SK-N-SH treated with all-trans-retinoic acid at 6 μM for 48 hours (cell line): ENCODE data around the gene MAGEB4.

ENCODE experiments used
- PATZ1 ChIP-seq: fragments of 250-450 bp; sonication (Bioruptor Pico); IDR thresholded peaks from 2 replicates; pipeline ENCODE4 v1.8.0; 2020; ENCODE audit warnings: mild to moderate bottlenecking, moderate library complexity, borderline replicate concordance
- TSHZ2 ChIP-seq: fragments of 250-450 bp; sonication (Bioruptor Pico); IDR thresholded peaks from 2 replicates; pipeline ENCODE4 v1.5.0; 2020; ENCODE audit warnings: mild to moderate bottlenecking, moderate library complexity
- ZFP3 ChIP-seq: fragments of 250-450 bp; sonication (Bioruptor Pico); IDR thresholded peaks from 2 replicates; pipeline ENCODE4 v1.5.0; 2020; ENCODE audit warnings: mild to moderate bottlenecking, moderate library complexity

- TF ChIP-seq TSHZ2 (CRISPR knock-in tag) (no peak), ZFP3 (CRISPR knock-in tag) (no peak), PATZ1 (CRISPR knock-in tag) (no peak)
These were observed 24.3 kb upstream of the MAGEB4 start for GRCh38 chrX:30217465-30217864.
